Activated naive CD8-positive, alpha-beta T cell treated with anti-CD3 and anti-CD28 coated beads, Interleukin-2, amount 50 U/mL, for 24 hours (primary cell): ENCODE results near the gene ATAD5.
"Not testable (repeated sequence)": the region's sequence is repeated elsewhere in the genome, so short reads cannot be mapped to it uniquely, and the experiment has no call there.

Experiments used
- ATAC-seq: fragments of 150-1000 bp; cut with Tn5 transposase; one replicate; pipeline ENCODE4 v1.10.0; 2021
- DNase-seq: peaks from one replicate; pipeline ENCODE4 v3.0.0; 2021
- H3K27ac Mint-ChIP-seq: one replicate; pipeline ENCODE4 v1.8.0; 2021; ENCODE audit warnings: mild to moderate bottlenecking, mixed read lengths
- H3K27me3 Mint-ChIP-seq: one replicate; pipeline ENCODE4 v1.8.0; 2021; ENCODE audit warnings: mixed read lengths
- H3K36me3 Mint-ChIP-seq: one replicate; pipeline ENCODE4 v1.8.0; 2021; ENCODE audit warnings: low read depth, mixed read lengths
- H3K4me1 Mint-ChIP-seq: one replicate; pipeline ENCODE4 v1.8.0; 2021; ENCODE audit warnings: mixed read lengths
- H3K4me3 Mint-ChIP-seq: one replicate; pipeline ENCODE4 v1.8.0; 2021; ENCODE audit warnings: mild to moderate bottlenecking, moderate library complexity, mixed read lengths
- H3K9me3 Mint-ChIP-seq: one replicate; pipeline ENCODE4 v1.8.0; 2021; ENCODE audit warnings: mixed read lengths

The ATAD5 gene

GRCh38 chr17:30848021-30848420, 16.3 kb downstream of the ATAD5 start:
- no peaks in the 10 kb centered on the region for H3K9me3 Mint-ChIP-seq
- no peak for DNase-seq
- no peak overlapping the region for H3K27ac Mint-ChIP-seq
- peaks cover 33% of the 10 kb centered on the region for H3K36me3 Mint-ChIP-seq
- H3K4me3 Mint-ChIP-seq, result no peak overlapping the region
- no peaks in the 10 kb centered on the region for H3K4me1 Mint-ChIP-seq
- no peaks in the 10 kb centered on the region for H3K27me3 Mint-ChIP-seq
- ATAC-seq, result no peak

GRCh38 chr17:30854146-30854545, 22.4 kb downstream of the ATAD5 start:
- H3K4me3 Mint-ChIP-seq, result no peak overlapping the region
- H3K36me3 Mint-ChIP-seq, result peaks cover 36% of the 10 kb centered on the region
- no peak overlapping the region for H3K27ac Mint-ChIP-seq
- no peak for ATAC-seq
- H3K4me1 Mint-ChIP-seq, result no peaks in the 10 kb centered on the region
- H3K9me3 Mint-ChIP-seq, result no peaks in the 10 kb centered on the region
- H3K27me3 Mint-ChIP-seq, result no peaks in the 10 kb centered on the region
- DNase-seq, result no peak

GRCh38 chr17:30858556-30859250, 26.9 kb downstream of the ATAD5 start:
- no peak overlapping the region for H3K4me3 Mint-ChIP-seq
- H3K4me1 Mint-ChIP-seq, result no peaks in the 10 kb centered on the region
- no peaks in the 10 kb centered on the region for H3K27me3 Mint-ChIP-seq
- peaks cover 34% of the 10 kb centered on the region for H3K36me3 Mint-ChIP-seq
- ATAC-seq (no peak), DNase-seq (no peak)
- no peaks in the 10 kb centered on the region for H3K9me3 Mint-ChIP-seq
- no peak overlapping the region for H3K27ac Mint-ChIP-seq

GRCh38 chr17:30864636-30865035, 32.9 kb downstream of the ATAD5 start:
- DNase-seq, result no peak
- no peak for ATAC-seq
- Mint-ChIP-seq H3K36me3 (peaks cover 47% of the 10 kb centered on the region), H3K4me3 (no peak overlapping the region), H3K4me1 (no peaks in the 10 kb centered on the region), H3K9me3 (no peaks in the 10 kb centered on the region), H3K27ac (no peak overlapping the region), H3K27me3 (no peaks in the 10 kb centered on the region)

- no peak overlapping the region for H3K4me3 Mint-ChIP-seq
- DNase-seq, result no peak
- no peak for ATAC-seq
- H3K27ac Mint-ChIP-seq, result no peak overlapping the region
- no peaks in the 10 kb centered on the region for H3K9me3 Mint-ChIP-seq
- H3K4me1 Mint-ChIP-seq, result no peaks in the 10 kb centered on the region
- peaks cover 50% of the 10 kb centered on the region for H3K36me3 Mint-ChIP-seq
- H3K27me3 Mint-ChIP-seq, result no peaks in the 10 kb centered on the region
These were observed 37.2 kb downstream of the ATAD5 start for GRCh38 chr17:30869005-30869404.

GRCh38 chr17:30886187-30886586, 54.4 kb downstream of the ATAD5 start:
- H3K27ac Mint-ChIP-seq, result no peak overlapping the region
- H3K4me3 Mint-ChIP-seq, result no peak overlapping the region
- H3K36me3 Mint-ChIP-seq, result peaks cover 18% of the 10 kb centered on the region

GRCh38 chr17:30894236-30894635, 62.5 kb downstream of the ATAD5 start:
- ATAC-seq, result no peak

More at GRCh38 chr17:30886187-30886586, 54.4 kb downstream of the ATAD5 start:
- DNase-seq (no peak), ATAC-seq (no peak)
- Mint-ChIP-seq H3K9me3 (no peaks in the 10 kb centered on the region), H3K27me3 (no peaks in the 10 kb centered on the region), H3K4me1 (no peaks in the 10 kb centered on the region)

GRCh38 chr17:30897311-30897710, 65.5 kb downstream of the ATAD5 start:
- peaks cover 5% of the 10 kb centered on the region for H3K4me1 Mint-ChIP-seq
- no peaks in the 10 kb centered on the region for H3K27me3 Mint-ChIP-seq
- H3K4me3 Mint-ChIP-seq, result no peak overlapping the region
- peaks cover 24% of the 10 kb centered on the region for H3K36me3 Mint-ChIP-seq
- H3K9me3 Mint-ChIP-seq, result no peaks in the 10 kb centered on the region
- no peak for ATAC-seq
- H3K27ac Mint-ChIP-seq, result no peak overlapping the region
- DNase-seq, result no peak

More at GRCh38 chr17:30894236-30894635, 62.5 kb downstream of the ATAD5 start:
- Mint-ChIP-seq H3K4me3 (no peak overlapping the region), H3K36me3 (peaks cover 21% of the 10 kb centered on the region), H3K27ac (no peak overlapping the region), H3K9me3 (no peaks in the 10 kb centered on the region), H3K4me1 (no peaks in the 10 kb centered on the region), H3K27me3 (no peaks in the 10 kb centered on the region)
- DNase-seq, result no peak

GRCh38 chr17:30905742-30906100, 74.0 kb downstream of the ATAD5 start:
- no peaks in the 10 kb centered on the region for H3K27me3 Mint-ChIP-seq
- ATAC-seq, result peak; percentile 18
- H3K4me1 Mint-ChIP-seq, result peaks cover 39% of the 10 kb centered on the region
- DNase-seq, result peak; percentile 23
- peak overlapping the region; percentile 88 for H3K27ac Mint-ChIP-seq
- H3K9me3 Mint-ChIP-seq, result no peaks in the 10 kb centered on the region
- H3K36me3 Mint-ChIP-seq, result peaks cover 7% of the 10 kb centered on the region
- peak overlapping the region; percentile 93 for H3K4me3 Mint-ChIP-seq

- H3K4me3 Mint-ChIP-seq, result peak within 1 kb of the TSS; percentile 93
- peaks cover 7% of the 10 kb centered on the region for H3K36me3 Mint-ChIP-seq
- no peaks in the 10 kb centered on the region for H3K27me3 Mint-ChIP-seq
- peak; percentile 90 for DNase-seq
- H3K4me1 Mint-ChIP-seq, result peaks cover 39% of the 10 kb centered on the region
- ATAC-seq, result peak; percentile 99
- H3K27ac Mint-ChIP-seq, result peak within 1 kb of the TSS; percentile 88
- H3K9me3 Mint-ChIP-seq, result no peaks in the 10 kb centered on the region
These were observed 74.5 kb downstream of the ATAD5 start, which contains the start of gene TEFM for GRCh38 chr17:30906101-30906911. TEFM (minus strand) TSS chr17:30906238; CDS start chr17:30906198, 40 bp downstream.

GRCh38 chr17:30908717-30909420, 77.1 kb downstream of the ATAD5 start:
- DNase-seq (no peak), ATAC-seq (no peak)
- Mint-ChIP-seq H3K27ac (no peak overlapping the region), H3K4me1 (peaks cover 30% of the 10 kb centered on the region), H3K4me3 (no peak overlapping the region), H3K9me3 (no peaks in the 10 kb centered on the region), H3K27me3 (no peaks in the 10 kb centered on the region), H3K36me3 (peaks cover 3% of the 10 kb centered on the region)

- not testable (repeated sequence) for H3K27me3 Mint-ChIP-seq, ATAC-seq
These were observed 78.4 kb downstream of the ATAD5 start for GRCh38 chr17:30910151-30910550.

GRCh38 chr17:30913955-30914354, 82.2 kb downstream of the ATAD5 start:
- H3K4me3 Mint-ChIP-seq, result no peak overlapping the region
- no peaks in the 10 kb centered on the region for H3K27me3 Mint-ChIP-seq
- peaks cover 2% of the 10 kb centered on the region for H3K4me1 Mint-ChIP-seq
- no peaks in the 10 kb centered on the region for H3K36me3 Mint-ChIP-seq
- ATAC-seq, result no peak
- H3K27ac Mint-ChIP-seq, result no peak overlapping the region
- no peaks in the 10 kb centered on the region for H3K9me3 Mint-ChIP-seq
- DNase-seq, result no peak

More at GRCh38 chr17:30910151-30910550, 78.4 kb downstream of the ATAD5 start:
- DNase-seq, H3K36me3 Mint-ChIP-seq, H3K27ac Mint-ChIP-seq, H3K9me3 Mint-ChIP-seq, H3K4me3 Mint-ChIP-seq: not testable (repeated sequence)
- H3K4me1 Mint-ChIP-seq, result peaks cover 25% of the 10 kb centered on the region

GRCh38 chr17:30915833-30916611, 84.3 kb downstream of the ATAD5 start:
- Mint-ChIP-seq H3K27me3 (peaks cover 11% of the 10 kb centered on the region), H3K36me3 (no peaks in the 10 kb centered on the region), H3K4me1 (peaks cover 2% of the 10 kb centered on the region), H3K27ac (no peak overlapping the region), H3K4me3 (no peak overlapping the region), H3K9me3 (no peaks in the 10 kb centered on the region)
- DNase-seq, result no peak
- no peak for ATAC-seq
